CD4-positive, alpha-beta T cell treated with Interleukin-17A for 1 hour (primary cell): ENCODE results near the gene NOXA1.

Experiments used
- DNase-seq: peaks from one replicate; pipeline ENCODE4 v3.0.0-alpha.2; 2020

NOXA1 gene

DNA sequence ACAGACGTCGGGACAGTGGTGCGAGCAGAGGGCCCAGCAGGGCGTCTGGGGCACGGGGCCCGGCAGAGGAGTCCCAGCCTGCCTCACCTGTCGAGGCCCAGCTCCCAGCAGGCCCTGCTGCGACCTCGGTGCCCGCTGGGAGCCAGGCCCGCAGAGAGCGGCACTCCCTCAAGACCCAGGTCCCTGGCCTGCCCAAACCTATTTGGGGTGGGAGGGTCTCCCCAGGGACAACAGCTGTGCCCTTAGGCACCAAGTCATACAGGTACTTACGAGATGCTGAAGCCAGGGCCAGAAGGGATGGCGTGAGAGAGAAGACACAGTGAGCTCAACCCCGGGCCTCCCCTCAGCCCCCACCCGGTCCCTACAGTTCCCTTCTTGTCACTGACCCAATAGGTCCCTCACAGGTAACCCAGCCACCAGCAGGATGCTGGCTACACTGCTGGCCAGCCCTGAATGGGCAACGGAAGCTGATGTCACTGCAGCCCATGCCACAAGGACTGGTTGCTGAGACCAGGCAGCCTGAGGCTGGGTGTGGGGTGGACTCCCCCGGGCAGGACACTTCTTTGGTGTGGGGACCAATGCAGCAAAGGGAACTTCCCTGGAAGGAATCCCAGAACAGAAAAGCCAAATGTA, 32.3 kb downstream of the NOXA1 start:
- DNase-seq: no peak

DNA sequence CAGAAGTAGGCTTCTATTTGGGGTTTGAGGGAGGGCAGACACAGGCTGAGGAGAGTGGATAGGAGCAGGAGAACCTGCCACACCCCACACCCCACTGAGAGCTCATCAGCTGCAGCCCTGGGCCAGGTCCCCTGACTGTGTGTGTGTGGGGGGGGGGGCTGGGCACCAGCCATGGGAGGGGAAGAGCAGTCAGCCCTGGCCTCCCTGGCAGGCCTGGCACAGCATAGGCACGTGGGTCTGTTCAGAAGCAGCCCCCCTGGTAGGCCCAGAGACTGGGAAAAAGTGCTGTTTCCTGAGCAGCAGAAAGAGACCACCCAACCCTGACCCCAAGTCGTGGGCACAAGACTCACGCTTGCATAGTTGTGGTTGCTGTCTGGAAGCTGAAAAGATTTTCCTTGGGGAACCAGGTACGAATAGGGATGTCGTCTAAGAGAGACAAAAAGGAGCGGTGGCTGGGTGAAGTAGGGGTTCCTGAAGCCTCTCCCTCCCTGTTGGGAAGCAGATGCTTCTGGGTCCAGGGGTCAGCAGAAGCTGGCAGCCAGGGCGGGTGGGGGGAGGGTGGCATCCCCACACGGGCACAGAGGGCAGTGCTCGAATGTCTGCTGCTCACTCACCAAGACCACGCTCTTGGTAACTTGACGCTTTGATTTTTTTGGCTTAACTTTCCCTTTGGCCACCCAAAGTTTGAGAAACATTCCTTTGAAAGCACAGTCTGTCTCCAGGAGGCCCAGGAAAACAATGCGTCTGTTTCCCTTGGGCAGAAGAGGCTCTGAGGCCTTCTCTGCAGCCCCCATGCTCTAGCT, 33.1 kb downstream of the NOXA1 start:
- no peak for DNase-seq

DNA sequence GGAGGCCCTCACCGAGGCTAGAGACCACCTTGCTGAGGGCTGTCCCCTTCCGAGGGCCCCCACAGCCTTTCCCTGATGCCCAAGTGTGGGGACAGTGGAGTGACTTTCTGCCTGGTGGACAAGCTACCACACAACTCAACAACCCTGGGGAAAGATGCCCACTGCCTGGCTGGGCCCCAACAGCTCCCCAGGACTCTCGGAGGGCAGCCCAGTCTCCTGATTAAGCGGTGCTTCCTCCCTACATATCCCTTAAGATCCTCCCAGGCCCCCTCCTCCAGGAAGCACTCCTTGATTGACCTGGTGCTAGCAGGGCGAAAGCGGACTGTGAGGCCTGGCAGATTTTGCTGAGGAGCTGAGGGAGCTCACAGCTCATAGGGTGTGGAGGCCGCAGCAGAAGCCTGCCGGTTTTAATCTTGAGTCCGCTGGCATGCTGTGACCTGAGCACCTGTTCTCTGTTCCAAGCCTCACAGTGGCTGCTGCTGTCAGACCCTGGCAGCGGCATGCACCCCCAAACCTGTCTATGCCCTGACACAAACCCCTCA, 33.7 kb downstream of the NOXA1 start:
- DNase-seq: no peak

DNA sequence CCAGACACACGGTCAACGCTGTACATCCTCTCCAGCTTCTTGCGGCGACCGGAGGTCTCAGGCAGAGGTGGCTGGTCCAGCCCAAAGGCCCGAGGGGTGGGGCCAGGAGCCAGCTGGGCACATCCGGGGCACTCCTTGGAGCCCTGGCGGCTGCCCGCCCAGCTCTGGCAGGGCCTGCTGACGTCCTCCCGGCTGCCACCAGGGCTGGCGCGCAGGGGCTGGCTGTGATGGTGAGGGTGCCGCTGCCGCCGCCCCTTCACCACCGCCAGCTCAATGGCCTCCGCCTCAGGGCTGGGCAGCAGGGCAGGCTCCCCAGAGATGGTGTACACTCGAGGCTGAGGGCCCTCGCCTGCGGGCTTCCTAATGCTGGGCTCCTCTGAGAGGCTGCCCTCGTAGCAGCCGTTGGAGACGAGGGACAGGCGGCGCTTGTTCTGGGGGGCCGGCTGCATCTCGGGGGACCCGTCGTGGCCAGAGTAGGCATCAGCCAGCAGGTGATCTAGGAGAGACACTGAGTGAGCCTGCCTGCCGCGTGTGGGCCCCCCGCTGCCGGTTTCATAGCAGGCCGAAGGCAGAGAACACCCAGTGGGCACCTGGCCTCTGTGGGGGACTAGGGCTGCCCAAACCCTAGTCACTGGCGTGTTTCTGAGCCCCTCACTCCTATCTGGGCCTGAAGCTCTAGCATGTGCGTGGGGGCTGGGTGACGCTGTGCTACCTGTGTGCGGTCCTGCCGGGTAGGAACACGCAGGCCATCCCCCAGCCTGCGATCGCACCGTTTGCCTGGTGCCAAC, 34.4 kb downstream of the NOXA1 start:
- DNase-seq: no peak

DNA sequence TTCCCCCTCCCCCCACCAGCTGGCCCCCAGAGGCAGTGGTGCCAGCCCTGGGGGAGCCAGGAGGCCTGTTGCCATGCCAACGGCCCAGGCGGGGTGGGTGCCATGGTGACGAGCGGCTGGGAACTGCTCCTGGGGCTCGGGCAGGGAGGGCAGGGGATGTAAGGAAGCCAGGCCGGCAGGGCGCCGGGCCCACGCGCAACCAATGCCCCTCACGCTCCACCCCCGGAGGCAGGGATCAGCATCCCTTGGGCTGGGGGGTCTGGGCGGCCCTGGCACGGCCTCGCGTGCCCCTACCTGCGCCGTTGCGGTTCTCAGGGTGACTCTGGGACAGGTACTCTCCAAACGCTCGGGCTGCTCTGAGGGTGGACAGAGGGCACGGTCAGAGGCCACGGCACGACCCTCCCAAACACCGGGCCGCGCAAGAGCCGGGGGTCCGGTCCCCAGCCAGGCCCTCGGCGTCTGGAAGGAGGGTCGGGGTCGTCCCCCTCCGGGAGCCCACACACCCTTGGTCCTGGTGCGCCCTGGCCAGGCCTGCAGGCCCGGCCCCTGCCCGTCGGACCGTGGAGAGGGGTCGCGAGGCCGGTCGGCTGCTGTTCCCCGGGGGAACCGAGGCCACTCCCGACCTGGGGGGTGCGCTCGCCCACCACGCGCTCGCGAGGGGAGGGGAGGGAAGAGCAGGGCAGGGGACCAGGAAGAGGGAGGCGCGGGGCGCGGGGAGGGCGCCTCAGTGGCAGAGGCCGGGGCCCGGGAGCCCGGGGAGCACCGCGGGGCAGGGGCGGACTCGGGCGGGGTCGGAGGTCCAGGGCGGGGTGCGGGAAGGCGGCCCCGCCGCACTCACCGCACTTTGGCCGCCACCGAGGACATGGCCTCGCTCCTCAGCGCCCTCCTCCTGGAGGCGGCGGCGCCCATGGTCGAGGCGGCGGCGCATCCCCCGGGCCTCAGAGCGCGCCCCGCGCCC, 35.3 kb downstream of the NOXA1 start:
- DNase-seq: peak; percentile 26

DNA sequence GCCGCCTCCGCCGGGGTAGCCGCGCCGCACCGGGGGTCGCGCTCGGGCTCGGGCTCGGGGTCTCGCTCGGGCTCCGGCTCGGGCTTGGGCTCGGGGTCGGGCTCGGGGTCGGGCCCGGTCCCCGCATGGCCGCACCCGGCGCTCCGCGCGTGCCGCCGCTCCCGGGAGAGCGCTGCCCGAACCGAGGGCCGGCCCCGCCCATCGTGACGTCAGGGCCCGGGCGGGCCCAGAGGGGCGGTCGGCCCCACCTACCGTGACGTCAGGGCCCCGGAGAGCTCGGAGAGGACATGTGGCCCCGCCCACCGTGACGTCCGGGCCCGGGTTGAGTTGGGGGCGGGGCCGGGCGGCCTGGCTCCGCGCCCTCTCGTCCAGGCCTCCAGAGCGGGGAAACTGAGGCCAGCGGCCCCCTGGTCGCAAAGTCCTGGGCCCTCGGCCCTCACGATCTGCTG, 36.0 kb downstream of the NOXA1 start, which contains the start of gene NSMF:
Gene NSMF (minus strand): TSS at position 183 of the 449 bp plus-strand sequence. CDS start 232 bp downstream, outside the sequence.
- peak; percentile 92 for DNase-seq

DNA sequence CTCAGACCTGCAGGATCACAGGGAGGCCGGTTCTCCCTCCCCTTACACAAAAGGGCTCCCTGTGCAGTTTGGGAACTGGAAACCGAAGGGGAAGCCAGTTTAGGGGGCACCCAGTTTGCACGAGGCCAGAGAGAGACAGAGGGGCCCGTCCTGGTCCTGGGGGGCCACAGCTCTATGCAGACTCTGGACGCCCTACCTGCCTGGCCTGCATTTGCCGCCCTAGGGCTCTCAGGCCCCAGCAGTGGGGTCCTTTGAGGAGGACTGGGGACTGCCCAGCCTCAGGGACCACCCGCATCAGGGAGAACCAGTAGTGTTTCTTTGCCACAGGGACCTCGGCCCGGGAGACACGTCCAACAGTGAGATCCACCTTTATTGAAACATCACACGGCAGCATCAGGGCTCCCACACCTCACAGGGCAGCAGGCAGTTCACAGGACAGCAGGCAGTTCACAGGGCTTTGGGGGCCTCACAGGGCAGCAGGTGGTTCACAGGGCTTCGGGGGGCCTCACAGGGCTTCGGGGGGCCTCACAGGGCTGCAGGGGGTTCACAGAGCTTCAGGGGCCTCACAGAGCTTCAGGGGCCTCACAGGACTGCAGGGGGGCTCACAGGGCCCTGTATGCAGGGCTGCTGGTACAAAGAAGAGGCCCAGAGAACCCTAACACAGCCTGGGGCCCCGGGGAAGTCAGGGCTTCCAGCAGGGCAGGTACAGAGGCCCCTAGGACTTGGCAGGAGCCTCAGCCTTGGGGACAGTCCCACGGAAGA, 36.6 kb downstream of the NOXA1 start:
- DNase-seq: no peak

DNA sequence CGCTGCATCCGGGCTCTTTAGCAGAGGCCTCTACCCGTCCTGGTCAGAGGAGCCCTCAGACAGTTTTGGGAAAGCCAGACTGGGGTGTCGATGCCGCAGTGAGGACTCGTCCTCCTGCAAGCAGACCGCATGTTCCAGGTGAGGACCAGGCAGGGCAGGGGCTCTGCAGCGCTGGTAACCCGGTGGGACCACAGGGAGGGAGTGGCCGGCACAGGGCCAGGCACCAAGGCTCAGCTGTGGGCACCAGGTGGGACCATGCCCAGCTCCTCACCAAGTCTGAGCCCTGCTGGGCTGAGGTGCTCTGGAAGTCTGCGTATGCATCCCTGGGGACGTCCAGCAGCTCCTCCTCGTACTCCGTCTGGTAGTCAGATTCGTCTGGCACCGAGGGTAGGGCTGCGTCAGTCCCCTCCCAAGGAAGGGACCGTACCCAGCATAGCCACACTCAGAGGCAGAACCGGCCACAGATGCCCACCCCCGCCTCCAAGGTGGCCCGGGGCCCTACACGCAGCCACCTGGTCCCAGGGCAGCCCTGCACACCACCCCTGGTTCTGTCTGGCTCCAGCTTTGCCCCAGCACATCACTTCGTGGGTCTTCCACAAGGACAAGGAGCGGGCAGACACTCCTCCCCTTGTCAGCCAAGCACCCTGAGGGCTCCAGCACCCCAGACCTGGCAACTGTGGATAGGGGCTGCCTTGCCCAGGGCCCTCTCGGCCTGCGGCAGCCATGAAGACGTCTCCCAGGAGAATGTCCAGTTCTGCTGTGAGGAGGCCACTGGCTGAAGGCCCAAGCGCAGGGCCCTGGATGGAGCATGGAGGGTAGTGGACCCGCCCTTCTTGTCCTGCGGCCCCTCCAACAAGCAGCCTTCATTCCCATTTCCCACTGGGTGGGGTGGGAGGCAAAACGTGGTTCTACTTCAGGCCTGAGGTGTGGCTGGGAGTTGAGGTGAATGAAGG, 37.4 kb downstream of the NOXA1 start:
- no peak for DNase-seq

DNA sequence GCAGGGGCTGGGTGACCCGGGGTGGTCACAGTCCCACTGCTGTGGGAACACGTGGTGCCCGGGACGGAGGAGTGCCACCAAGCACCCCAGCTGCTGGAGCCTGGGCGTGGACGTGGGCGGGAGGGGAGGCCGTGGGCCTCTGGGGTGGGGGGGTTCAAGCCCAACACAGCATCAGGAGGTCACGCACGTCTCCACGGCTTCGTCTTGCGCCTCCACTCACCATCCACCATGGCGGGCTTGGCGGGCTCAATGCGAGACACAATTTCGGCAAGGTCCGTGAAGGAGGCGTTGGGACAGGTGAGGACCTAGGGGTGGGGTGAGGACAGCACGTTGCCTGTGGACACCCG, 38.1 kb downstream of the NOXA1 start:
- DNase-seq: no peak

DNA sequence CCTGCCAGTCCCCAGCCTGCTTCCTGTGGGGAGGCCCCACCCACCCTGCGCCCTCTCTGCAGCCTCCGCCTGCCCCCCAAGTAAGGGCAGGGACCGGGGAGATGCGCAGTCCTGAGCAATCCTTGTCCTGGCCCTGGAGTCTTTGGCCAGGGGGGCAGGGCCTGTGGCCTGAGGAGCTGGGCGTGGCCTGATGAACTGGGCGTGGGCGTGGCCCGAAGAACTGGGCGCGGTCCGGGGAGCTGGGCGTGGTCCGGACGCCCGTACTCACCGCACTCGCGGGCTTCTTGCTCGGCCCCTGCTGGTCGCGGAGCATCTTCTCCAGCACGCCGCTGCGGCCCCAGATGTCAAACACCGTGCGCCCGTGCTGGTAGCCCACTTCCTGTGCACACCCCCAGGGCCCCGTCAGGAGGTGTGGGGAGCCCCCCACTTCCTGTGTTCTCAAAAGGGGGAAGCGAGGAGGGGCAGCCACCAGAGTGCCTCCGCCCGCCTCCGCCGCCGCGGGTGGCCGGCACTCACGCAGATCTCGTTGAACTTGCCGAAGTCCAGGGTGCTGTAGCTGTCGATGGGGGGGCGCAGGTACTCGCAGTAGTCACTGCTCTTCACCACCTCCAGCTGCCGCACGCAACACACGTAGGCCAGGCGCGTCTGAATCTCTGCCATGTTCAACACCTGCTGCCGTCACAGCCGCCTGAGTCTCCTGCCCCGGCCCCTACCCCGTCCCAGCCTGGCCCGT, 38.6 kb downstream of the NOXA1 start:
- peak; percentile 91 for DNase-seq

DNA sequence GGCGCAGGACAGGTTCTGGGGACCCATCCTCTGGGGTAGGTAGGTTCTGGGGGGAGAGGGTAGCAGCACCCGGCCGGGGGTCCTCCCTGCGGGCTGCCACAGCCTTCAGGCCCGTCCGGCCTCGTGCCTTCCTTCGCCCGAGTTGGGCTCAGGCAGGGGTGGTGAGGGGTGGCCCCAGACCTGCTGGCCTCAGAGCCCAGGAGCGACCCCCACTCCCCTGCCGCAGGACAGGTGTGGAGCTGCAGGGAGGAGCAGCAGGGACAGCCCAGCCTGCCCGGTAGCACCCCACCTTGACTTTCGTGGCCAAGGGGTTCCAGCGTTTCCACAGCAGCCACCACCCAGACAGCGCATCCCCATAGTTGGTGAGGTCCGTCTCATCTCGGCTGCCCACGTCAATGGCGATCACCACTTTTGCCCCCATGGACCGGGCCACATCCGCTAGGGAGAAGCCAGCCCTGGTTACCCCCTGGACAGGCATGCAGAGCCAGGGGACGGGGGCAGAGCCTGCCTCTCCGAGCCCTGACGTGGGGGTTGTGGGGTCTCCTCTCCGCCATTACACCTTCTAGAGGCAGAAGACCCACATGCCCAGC, 39.3 kb downstream of the NOXA1 start:
- no peak for DNase-seq

DNA sequence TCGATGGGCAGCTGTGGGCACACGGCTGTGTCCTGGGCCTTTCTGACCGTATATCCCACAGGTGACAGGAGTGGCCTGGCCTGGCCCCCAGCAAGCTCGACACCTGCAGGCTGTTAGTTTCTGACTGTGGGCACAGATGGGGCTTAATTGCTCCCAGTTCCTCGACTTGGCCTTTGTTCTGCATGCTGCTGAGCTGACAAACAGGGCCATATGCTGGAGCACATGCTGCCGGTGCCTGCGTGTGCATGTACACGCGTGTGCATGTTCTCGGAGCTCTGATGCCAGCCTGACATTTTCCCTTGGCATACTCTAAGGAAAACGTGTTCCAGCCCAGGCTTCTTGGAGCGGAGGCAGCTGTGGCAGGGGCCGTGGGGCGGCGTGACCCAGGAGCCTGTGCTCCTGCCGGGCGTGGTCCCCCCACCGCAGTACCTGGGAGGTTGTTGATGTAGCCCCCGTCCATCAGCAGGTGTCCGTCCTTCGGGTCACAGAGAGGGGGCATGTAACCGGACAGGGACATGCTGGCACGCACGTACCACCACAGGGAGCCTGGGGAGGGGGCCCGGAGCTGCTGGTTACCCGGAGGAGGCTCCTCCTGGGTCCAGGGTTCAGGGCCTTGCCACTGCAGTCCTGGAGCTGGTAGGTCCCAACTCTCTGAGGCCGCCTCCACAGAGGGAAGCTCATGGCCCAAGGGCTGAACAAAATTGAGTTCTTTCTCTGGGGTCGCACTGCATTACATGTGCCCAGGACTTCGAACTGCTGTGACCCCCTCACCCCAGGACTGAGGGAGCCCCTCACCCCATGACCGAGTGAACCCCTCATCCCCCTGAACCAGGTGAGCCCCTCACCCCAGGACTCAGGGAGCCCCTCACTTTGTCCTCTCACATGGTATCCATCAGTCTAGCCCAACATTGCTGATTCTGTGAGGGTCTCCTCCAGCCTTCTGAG, 40.1 kb downstream of the NOXA1 start:
- no peak for DNase-seq

DNA sequence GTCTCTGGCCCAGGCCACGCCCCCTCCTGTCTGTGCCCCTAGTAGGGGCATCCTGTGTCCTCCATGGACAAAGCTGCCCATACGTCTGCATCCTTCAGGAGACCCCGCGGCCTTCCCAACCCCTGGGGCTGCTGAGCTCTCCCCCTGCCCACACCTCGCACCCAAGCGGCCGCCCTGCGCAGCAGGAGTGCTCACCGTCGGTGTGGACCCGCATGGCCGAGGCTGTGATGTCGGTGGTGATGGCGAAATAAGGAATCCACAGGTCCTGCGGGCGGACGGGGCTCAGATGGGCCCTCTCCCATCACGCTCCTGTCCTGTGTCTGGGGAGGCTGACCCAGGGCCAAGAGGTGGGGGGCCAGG, 40.7 kb downstream of the NOXA1 start:
- no peak for DNase-seq

DNA sequence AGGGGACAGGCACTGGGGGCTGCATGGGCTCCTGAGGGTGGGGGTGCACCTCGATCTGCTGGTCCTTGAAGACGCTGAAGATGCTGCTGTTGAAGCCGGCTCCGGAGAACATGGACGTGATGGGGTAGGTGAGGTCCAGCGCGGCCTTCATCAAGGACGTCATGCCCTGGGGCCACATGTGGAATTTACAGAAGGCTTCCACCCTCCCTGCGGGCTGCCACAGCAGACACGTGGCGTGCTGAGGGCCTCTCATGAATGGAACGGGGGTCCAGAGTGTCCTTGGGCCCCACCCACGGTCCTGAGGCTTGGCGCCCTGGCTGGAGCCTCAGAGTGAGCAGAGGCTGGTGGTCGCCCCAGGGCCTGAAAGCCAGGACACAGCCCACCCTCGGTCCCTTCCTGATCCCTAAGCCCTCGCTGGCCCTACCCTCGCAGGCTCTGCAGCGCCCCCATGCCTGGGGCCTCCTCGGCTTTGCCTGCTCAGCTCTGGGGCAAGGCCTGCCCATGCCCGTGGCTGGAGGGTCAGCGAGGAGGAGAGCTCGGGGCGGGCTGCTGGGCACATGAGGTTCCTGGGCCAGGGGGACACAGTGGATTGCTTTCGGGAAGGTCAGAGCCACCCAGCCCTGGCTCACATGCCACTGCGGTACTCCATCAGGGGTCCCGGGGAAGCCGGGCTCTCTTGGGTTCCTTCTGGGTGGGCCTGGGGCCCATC, 41.3 kb downstream of the NOXA1 start:
- no peak for DNase-seq

DNA sequence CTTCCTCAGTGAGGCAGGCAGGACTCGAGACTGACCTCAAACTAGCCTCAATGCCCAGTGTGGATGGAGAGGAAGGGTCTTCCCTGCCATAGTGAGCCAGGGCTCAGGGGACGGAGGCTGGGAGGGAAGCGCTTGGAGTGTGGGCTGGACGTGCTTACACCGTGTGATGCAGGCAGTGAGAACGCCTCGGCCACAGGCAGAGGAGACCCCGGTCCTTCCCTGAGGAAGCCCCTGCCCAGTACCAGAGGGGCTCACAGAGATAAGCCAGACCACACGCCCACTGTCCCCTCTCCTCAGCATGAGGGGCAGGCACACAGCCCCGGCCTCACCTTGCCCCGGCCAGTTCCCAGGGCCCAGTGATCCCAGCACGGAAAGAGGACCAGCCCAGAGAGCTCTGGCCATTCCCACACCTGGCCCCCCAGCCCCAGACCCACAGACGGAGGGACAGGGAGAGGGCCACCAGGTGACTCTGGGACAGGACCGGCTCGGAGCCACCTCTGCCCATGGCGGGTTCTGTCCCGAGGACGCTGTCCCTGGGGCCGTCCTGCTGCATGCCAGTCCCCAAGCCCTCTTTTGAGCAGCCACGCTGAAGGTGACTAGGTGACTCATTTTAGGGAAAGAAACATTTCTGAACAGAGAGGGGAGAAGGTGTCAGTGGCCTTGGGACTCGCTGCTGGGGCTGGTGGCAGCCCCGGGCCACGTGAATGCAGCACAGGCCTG, 42.0 kb downstream of the NOXA1 start:
- DNase-seq: no peak

DNA sequence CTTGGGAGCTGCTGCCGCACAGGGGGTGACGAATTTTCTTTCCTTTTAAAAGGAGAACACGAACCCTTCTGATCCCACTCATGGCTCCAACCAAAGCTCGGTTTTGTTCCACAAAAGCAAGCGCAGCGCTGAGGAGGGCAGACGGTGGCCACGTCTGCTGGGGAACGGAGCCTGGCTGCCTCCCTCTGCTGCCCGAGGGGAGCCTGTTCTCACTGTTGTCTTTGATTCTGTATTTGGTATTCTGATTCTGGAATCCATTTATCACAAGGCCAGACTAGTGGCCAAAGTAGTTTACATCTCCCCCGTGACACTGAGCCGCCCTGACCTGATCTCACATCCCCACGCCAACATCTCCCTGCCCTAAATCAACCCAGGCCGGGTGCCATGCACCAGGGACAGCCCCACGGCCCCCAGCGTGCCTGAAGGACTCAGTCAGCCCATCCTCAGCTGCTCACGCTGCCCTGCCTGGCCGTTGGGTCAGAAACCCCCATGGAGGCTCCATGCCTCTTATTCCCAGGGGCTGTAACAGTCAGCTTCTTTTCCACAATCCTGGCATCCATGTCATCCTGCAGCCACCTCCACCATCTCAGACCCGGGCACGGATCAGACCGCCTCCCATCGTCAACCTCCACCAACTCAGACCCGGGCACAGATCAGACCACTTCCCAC, 42.7 kb downstream of the NOXA1 start:
- DNase-seq: no peak
